T-helper 9 cell (primary cell): ENCODE results near the gene ZNF593.

Experiments
- DNase-seq: peaks from one replicate; pipeline ENCODE4 v3.0.0-alpha.2; 2020

The ZNF593 gene

GRCh38 chr1:26153966-26154532 is 15.7 kb upstream of the ZNF593 start:
- no peak for DNase-seq

- DNase-seq: no peak
Measured at GRCh38 chr1:26154750-26155149, 15.0 kb upstream of the ZNF593 start.

- no peak for DNase-seq
Measured at GRCh38 chr1:26155370-26156284, 14.1 kb upstream of the ZNF593 start.

GRCh38 chr1:26156285-26157038 is 13.2 kb upstream of the ZNF593 start:
- no peak for DNase-seq

- DNase-seq: no peak
Measured at GRCh38 chr1:26158271-26158907, 11.3 kb upstream of the ZNF593 start.

GRCh38 chr1:26158908-26159742 is 10.6 kb upstream of the ZNF593 start, which contains the start of gene FAM110D:
Gene FAM110D, plus strand, starts transcription at chr1:26159079. Its CDS starts 2,213 bp downstream, at chr1:26161292.
- DNase-seq: no peak

- DNase-seq: no peak
Measured at GRCh38 chr1:26159743-26160039, 10.0 kb upstream of the ZNF593 start.

- DNase-seq: no peak
Measured at GRCh38 chr1:26160527-26161414, 8.9 kb upstream of the ZNF593 start.

GRCh38 chr1:26161415-26162219 is 8.1 kb upstream of the ZNF593 start:
- peak; percentile 16 for DNase-seq

- no peak for DNase-seq
Measured at GRCh38 chr1:26162220-26162709, 7.4 kb upstream of the ZNF593 start.

GRCh38 chr1:26163684-26164035 is 6.0 kb upstream of the ZNF593 start:
- no peak for DNase-seq

- DNase-seq: peak; percentile 53
Measured at GRCh38 chr1:26164036-26164860, 5.5 kb upstream of the ZNF593 start.

- no peak for DNase-seq
Measured at GRCh38 chr1:26164861-26165842, 4.6 kb upstream of the ZNF593 start.

- no peak for DNase-seq
Measured at GRCh38 chr1:26166719-26167281, 2.9 kb upstream of the ZNF593 start.

- no peak for DNase-seq
Measured at GRCh38 chr1:26168410-26169197, 1.1 kb upstream of the ZNF593 start, which contains the start of gene C1orf232. Gene C1orf232, minus strand, starts transcription at chr1:26168963. Its CDS starts 464 bp downstream, at chr1:26168499.

- no peak for DNase-seq
Measured at GRCh38 chr1:26169198-26169554, 532 bp upstream of the ZNF593 start.

- no peak for DNase-seq
Measured at GRCh38 chr1:26170472-26170821, 739 bp downstream of the ZNF593 start.
